Measurements from ENCODE around the gene DPM2. TPM values are rescaled to one million over a fixed set of nuclear protein-coding genes. Genes with fewer than 3 reads are reported as not detected.
A peak's percentile ranks its signal among the peaks of the same experiment; 100 is the strongest.

Gene DPM2
- total RNA-seq, 2 donors from 2014 or later: 45.7 TPM

- H3K27me3 ChIP-seq (ENCODE audit: control insufficient read depth, insufficient read depth, low read length, poor library complexity, severe bottlenecking): peaks cover 10% of the 10 kb centered on the region
- no peaks in the 10 kb centered on the region for H3K36me3 Mint-ChIP-seq (ENCODE audit: low read depth)
- H3K27me3 Mint-ChIP-seq (ENCODE audit: insufficient read depth): peaks cover 9% of the 10 kb centered on the region
- no peak overlapping the region for H3K27ac Mint-ChIP-seq
- H3K4me1 Mint-ChIP-seq: no peaks in the 10 kb centered on the region
- H3K27ac ChIP-seq (ENCODE audit: low read depth, low read length): no peak overlapping the region
- 92 to 95% methylated on average over 3 to 5 of the region's 5 CpGs for WGBS, 2 experiments (ENCODE audit: insufficient coverage in 1 of 2, insufficient read length in 1 of 2)
- H3K4me3 ChIP-seq (ENCODE audit: low read length): no peak overlapping the region
- no peaks in the 10 kb centered on the region for H3K36me3 ChIP-seq (ENCODE audit: control insufficient read depth, insufficient read depth, low read length)
- no peaks in the 10 kb centered on the region for H3K4me1 ChIP-seq (ENCODE audit: control insufficient read depth, insufficient read depth, low read length)
- TF ChIP-seq CTCF (conservative IDR thresholded peaks at IDR 0.05): no peak
- DNase-seq: no peak
- no peaks in the 10 kb centered on the region for H3K9me3 Mint-ChIP-seq
- no peak overlapping the region for H3K9ac ChIP-seq (ENCODE audit: extremely low read depth, low read length, poor library complexity, severe bottlenecking)
- no peak overlapping the region for H3K4me3 Mint-ChIP-seq
- no peaks in the 10 kb centered on the region for H3K9me3 ChIP-seq (ENCODE audit: control insufficient read depth, low read length)
Observed at GRCh38 chr9:127912882-127913281, 24.8 kb downstream of the DPM2 start.

GRCh38 chr9:127912296-127912695, 25.4 kb downstream of the DPM2 start:
- Histone ChIP-seq H3K4me3 (ENCODE audit: low read length) (no peak overlapping the region), H3K27ac (ENCODE audit: low read depth, low read length) (no peak overlapping the region), H3K36me3 (ENCODE audit: control insufficient read depth, insufficient read depth, low read length) (no peaks in the 10 kb centered on the region), H3K4me1 (ENCODE audit: control insufficient read depth, insufficient read depth, low read length) (no peaks in the 10 kb centered on the region), H3K9ac (ENCODE audit: extremely low read depth, low read length, poor library complexity, severe bottlenecking) (no peak overlapping the region), H3K27me3 (ENCODE audit: control insufficient read depth, insufficient read depth, low read length, poor library complexity, severe bottlenecking) (peaks cover 10% of the 10 kb centered on the region), H3K9me3 (ENCODE audit: control insufficient read depth, low read length) (no peaks in the 10 kb centered on the region)
- H3K36me3 Mint-ChIP-seq (ENCODE audit: low read depth): no peaks in the 10 kb centered on the region
- WGBS, 2 experiments (ENCODE audit: insufficient coverage in 1 of 2, insufficient read length in 1 of 2): 95 to 96% methylated on average over 30 to 31 of the region's 31 CpGs
- no peaks in the 10 kb centered on the region for H3K9me3 Mint-ChIP-seq
- no peak for DNase-seq
- no peak overlapping the region for H3K4me3 Mint-ChIP-seq
- peaks cover 9% of the 10 kb centered on the region for H3K27me3 Mint-ChIP-seq (ENCODE audit: insufficient read depth)
- TF ChIP-seq CTCF (conservative IDR thresholded peaks at IDR 0.05): no peak
- no peak overlapping the region for H3K27ac Mint-ChIP-seq
- no peaks in the 10 kb centered on the region for H3K4me1 Mint-ChIP-seq

- Histone ChIP-seq H3K36me3 (ENCODE audit: control insufficient read depth, insufficient read depth, low read length) (no peaks in the 10 kb centered on the region), H3K9me3 (ENCODE audit: control insufficient read depth, low read length) (no peaks in the 10 kb centered on the region), H3K9ac (ENCODE audit: extremely low read depth, low read length, poor library complexity, severe bottlenecking) (no peak overlapping the region), H3K27ac (ENCODE audit: low read depth, low read length) (peak overlapping the region; percentile 38), H3K4me1 (ENCODE audit: control insufficient read depth, insufficient read depth, low read length) (no peaks in the 10 kb centered on the region), H3K4me3 (ENCODE audit: low read length) (no peak overlapping the region), H3K27me3 (ENCODE audit: control insufficient read depth, insufficient read depth, low read length, poor library complexity, severe bottlenecking) (peaks cover under 1% of the 10 kb centered on the region)
- TF ChIP-seq CTCF (conservative IDR thresholded peaks at IDR 0.05): peak; percentile 40
- no peak overlapping the region for H3K27ac Mint-ChIP-seq
- no peaks in the 10 kb centered on the region for H3K9me3 Mint-ChIP-seq
- H3K4me1 Mint-ChIP-seq: no peaks in the 10 kb centered on the region
- H3K36me3 Mint-ChIP-seq (ENCODE audit: low read depth): no peaks in the 10 kb centered on the region
- no peak for DNase-seq
- WGBS, 2 experiments (ENCODE audit: insufficient coverage in 1 of 2, insufficient read length in 1 of 2): 84 to 90% methylated on average over 3 to 6 of the region's 6 CpGs
- no peaks in the 10 kb centered on the region for H3K27me3 Mint-ChIP-seq (ENCODE audit: insufficient read depth)
- no peak overlapping the region for H3K4me3 Mint-ChIP-seq
Observed at GRCh38 chr9:127910613-127911205, 26.9 kb downstream of the DPM2 start.

Data from endodermal cell (in vitro differentiated cells).